HG03066 (cell line): ENCODE results near the gene TXLNB.

Source experiments
- ATAC-seq: cut with Tn5 transposase; IDR thresholded peaks from one replicate; pipeline ENCODE4 v1.9.1; 2021; ENCODE audit warnings: low read depth; ENCODE audit not compliant: unreplicated experiment

TXLNB gene

DNA sequence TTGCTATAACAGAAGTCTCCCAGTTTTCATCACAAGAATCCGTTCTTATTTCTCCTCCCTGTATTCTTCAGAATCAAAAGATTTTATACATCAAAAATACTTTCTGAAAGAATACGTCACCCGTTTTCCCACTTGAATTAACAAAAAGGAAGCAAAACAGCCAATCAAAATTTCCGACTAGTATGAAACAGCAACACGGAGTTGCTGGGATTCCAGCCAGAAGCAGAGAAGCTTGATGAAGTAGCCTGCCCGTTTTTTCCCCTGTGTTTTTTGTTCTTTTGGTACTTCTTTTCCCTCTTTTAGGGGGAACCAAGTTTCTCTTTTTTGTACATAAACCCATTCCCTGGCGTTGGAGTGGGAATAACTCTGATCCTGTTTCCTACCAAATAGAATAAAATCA is 14.6 kb downstream of the TXLNB start:
- no peak for ATAC-seq

DNA sequence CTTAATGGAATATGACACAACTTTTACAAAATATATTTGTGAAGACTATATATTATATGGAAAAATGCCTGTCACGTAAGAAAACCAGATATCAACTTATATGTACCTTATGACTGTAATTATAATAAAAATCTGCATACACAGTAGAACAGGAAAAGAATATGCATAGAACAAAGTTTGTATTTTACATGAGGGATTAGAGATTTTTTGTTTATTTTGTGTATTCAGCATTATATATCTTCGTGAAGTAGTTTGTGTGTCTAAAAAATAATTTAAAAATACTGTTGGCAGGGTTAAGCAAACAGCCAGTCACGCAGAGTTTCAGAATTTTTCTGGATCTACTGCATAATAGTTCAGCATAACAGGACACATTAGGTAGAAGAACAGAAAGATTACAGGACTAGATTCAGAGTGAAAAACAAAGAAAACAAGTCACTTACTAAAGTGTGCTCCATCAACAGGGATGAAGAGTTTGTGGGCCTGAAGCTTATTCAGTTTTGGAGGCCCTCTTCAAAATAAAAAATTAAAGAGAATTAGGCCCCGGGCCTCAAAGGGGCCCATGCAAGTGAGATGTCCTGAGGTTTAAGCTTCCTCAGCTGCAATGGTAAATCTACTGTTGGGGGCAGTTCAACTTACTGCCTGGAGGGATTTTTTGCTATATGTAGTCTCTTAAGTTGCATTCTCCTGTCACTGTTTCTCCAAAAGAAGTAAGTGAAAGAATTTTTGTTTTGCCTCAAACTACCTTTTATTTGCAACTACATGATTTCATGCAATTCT is 16.3 kb downstream of the TXLNB start:
- ATAC-seq, result no peak

DNA sequence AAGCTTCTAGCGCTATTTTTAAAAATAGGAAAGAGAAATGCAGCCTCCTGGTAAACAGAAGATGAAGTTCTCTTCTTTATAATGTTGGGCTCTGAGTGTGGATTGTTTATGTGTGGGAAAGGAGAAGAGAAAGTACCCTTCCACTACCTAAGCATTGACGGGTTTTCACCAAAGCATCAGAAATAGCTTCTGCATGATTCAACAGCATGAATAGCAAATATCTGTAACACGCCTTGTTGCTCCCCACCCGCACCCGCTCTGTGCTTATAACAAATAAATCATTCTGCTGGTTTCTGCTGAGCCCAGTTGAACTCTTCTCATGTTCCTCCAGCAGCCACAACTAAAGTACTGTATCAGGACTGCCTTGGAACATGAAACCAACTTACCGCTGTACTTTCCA is 20.7 kb downstream of the TXLNB start:
- peak; percentile 92 for ATAC-seq

DNA sequence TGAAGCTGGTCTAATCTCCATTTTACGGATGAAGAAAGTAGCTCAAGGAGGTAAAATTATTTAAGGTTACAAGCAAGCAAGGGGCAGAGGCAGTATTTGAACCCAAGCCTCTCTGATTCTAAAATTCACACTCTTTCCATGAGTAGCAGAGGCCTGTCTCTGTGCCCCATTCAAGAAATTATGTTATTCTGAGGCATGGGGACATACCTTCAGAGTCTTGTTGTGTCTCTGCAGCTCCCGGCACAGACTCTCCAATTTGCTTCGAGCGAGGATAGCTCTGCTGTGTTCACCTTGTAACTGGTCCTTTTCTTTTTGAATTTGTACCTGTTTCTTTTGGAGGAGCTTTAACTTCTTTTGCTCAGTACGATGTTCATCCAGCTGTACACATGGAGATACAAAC is 21.5 kb downstream of the TXLNB start:
- ATAC-seq, result no peak

DNA sequence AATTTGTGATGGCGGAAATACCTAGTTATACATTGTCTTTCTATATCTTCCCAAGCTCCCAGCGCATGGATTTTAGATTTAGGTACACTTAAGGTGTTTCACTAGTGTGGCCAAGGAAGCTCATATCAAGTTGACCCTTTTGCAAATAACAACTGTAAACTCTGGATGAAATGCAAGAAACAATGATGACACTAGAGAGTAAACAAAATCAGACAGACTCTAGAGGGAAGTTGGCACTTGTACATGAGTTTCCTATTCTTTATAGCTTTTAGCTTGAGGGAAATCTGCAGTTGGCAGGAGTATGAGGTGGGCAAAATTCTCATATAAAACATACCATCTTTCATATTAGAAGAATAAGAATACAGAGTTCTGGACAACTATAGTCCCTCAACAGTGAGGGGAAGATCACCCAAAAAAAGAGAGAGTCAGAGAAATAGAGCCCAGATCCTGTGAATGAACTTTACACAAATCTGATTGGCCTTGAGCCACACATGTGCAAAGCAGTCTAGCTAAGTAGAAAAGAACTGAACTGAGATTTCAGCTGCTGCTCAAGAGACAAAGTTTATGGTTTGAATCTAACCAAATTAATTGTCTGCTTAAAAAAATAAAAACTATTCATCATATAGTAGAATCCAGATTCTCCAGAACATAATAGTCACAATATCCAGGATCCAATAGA is 26.1 kb downstream of the TXLNB start:
- ATAC-seq, result no peak

DNA sequence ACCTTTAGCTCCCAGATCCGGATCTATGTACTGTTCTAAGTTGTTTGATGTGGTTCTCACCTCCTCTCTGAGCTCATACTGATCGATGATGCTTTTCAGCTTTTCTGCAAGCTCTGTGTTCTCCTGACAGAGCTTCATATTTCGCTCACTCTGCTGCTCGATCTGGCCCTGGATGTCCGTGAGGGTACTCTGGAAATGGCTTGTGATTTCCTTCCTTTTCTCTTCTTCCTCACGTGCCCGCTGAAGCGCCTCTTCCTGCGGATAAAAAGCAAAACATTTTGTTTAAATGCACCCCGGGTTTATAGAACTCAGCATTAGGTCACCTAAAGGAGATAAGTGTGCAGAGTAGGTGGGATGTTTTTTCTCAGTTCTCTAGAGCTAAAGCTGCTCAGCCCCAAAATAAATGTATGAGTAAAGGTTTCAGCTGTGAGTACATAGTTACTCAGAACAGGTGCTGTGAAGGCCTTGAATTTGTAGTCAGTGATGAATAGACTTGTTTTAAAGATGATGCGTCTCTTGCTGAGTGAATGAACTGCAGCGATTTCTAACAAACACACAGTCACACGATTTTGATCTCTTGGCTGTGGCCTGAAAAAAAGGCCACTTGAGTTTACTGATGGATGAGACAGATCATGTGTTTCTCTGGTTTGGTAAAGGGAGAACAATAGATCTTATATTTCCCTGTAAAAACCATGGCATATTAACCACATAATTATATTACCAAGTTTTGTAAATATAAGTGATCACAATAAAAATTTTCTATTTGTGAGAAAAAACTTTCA is 29.1 kb downstream of the TXLNB start:
- ATAC-seq, result no peak

DNA sequence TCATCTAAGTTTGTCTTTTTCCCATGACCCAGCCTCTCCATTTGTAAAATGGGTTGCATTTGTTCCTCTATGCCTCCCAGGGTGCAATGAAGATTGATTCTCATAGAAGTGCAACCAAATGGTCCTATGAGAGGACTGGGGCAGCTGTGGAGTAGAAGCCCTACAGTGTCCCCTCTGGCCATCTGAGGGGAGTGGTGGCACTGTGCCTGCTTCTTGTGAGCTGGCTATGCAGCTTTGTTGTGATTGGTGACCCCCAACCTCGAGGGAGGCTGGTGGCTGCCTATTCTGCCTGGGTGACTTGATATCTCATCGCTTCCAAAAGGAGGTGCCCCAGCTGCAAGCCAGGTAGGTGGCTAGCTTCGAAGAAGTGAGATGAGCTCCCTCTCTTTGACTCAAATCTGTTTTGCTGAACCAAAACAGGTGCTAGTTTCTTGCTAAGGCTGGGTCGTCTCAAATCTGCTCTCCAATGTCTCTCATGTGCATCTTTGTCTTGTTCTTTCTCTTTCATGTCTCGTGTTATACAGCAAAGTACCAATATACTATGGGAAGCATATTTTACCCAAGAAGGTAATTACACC is 33.9 kb downstream of the TXLNB start:
- ATAC-seq, result no peak

DNA sequence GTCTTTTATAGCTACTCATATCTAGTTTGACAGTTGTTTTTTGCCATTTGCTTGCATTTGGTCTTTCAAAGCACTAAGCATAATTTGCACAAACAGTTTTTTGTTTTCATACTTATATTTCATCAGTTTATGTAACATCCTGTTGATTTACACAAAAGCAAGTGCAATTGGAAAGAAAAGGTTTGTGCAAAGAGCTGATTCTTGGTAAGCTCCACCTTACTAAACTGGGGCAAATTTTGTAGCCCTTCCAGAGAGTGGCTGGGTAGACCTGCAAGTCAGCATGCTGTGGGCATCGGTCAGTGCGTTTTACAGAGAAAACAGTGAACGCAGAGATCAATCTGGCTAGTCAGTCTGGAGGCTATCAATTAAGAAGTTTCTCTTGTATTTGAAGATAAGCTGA is 34.5 kb downstream of the TXLNB start:
- ATAC-seq, result no peak

DNA sequence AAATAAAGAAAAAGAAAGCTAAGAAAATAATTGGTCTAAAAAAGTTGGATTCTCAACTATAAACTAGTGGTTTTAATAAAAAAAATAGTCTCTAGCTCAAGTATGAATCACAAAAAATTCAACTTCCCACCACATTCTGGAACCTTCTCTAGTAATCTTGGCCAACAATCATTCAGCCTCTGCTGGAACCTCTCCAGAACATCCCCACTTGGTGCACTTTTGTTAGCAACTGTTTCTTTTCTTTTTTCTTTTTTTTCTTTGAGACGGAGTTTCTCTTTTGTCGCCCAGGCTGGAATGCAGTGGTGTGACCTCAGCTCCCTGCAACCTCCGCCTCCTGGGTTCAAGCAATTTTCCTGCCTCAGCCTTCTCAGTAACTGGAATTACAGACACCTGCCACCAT is 35.7 kb downstream of the TXLNB start:
- no peak for ATAC-seq

DNA sequence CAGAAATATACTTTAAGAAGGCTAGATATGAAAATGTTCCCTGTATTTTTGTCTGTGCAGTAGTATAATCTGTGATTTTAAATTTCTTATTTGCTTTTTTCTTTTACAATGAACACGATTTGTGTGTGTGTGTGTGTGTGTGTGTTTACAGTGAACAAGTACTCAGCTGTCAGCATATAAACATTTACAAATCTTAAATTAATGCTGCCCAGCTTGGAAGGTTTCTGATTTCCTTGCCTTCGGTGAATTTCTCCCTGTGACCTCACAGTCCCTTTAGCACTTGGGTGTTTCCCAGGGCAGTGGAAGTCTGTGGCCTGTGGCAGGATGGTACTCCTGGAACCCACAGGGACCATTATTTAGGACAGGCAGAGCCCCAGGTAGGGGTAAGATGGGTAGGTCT is 37.6 kb downstream of the TXLNB start:
- ATAC-seq, result no peak

DNA sequence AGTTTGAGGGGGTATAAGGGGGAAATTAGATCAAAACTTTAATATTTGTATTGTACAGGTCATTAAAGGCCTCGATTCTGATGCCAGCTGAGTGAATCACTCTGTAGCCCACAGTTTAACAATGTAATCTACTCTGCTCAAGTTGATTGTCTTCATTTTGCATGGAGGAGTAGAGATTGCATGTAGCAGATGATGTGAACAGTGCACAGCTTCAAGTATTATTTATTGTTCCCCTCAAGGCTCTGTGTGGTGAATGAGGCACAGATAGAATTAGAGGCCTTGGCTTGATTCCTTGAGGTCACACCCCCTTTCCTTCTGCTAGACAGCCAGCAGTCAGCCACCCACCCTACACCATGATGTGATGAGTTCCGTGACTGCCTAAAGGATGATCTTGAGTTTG is 38.1 kb downstream of the TXLNB start:
- ATAC-seq, result no peak

DNA sequence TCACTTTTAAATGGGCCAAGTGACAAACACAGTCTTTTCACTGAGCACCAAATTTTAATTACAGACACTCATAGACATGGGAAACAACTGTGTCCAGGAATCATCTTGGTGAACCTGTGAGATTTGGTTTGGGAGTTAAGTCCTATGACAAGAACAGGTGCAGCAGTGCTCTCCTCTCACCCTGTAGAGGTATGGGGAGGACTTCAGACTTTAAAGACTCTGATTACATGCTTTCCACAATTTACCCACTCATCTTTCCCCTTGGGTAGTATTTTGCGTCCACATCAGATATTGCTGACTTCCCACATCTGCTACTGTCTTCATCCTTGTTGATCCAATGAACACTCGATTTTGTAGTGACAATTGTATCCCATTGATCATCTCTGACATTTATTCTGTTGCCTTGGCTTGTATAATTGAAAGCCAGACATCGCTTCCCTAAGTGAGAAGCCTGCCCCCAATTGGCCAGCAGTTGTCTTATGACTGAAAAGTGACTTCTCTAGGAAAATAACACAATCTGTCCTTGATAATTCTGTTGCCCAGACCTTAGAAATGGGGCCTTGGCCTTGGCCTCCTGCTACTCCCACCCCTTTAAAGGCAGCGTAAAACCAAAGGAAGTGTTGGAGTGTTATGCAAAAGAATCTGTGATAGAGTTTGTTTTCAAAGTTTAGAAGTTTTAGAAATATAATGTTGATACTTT is 40.0 kb downstream of the TXLNB start:
- ATAC-seq, result no peak

DNA sequence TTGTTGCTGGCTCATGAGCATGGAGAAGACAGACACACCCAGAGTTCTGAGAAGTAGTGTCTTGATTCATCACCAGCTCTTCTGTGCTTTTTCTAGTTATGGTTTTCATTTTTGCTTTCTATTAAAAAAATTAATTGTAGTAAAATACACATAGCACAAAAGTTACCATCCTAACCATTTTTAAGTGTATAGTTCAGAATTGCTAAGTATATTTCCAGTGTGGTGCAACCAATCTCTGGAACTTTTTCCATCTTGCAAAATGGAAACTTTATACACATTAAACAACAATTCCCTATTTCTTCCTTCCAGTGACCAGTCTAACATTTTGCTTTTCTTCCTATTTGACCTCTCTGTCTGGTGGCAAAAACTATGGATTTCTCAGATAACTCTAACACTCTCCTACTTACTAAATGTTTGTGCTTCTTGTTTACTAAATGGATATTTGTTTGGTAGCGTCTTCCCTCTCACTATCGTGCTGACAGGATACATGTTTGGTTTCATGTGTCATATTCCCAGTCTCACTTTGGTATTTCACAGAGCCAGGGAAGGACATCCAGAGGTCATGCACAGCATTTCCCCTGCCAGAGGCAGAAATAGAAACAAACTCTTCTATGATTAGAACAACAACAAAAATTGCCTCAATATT is 40.6 kb downstream of the TXLNB start:
- ATAC-seq, result peak; percentile 25

DNA sequence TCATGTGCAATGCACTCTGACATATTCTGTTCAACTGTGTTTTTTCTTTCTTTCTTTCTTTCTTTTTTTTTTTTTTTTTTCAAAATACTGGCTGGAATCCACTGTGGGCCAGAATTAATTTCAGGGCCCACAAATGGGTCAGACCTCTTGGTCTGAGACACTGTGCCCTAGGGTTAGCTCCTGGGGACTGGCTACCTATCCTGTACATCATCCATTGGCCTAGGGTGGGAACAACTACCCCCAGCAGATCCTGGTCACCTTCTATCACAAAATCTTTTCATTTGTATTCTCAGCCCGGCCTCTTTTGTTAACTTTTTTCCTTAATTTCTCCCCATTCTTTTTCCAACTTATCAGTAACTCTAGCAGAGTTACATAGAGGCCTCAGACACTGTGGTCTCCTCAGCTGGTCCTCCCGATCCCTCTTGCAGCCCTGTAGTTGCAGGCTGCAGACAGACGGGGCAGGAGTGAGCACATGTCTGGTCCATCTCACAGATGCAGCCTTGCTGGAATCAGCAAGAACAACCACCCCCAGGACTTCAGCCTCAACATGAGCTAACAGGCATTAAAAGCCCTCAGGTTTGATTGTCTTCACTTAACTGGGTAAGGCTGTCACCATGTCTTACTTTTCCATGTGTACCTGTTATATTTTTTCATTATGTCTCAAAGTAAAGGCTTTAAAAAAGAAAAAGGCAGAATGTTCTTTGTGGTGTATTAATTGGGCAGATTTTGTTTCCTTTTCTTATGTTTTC is 41.3 kb downstream of the TXLNB start:
- ATAC-seq, result peak; percentile 95

DNA sequence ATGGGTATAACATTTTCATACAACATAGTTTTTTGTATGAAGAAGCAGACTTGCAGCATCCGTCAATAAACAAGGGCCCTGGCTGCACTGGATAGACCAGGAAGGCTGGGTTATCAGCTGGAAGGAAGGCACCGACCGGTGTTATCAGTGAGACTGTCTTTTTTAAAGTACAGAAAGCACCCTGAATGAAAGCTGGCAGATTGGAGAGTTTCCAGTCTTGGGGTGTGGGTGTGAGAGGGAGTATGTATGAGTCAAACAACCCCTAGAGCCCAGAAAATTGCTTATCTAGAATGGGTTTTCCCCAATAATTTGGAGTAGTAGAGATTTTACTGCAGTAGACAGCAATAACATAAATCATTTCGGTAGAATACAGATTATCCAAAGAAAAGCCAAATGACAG is 42.4 kb downstream of the TXLNB start:
- ATAC-seq, result no peak

DNA sequence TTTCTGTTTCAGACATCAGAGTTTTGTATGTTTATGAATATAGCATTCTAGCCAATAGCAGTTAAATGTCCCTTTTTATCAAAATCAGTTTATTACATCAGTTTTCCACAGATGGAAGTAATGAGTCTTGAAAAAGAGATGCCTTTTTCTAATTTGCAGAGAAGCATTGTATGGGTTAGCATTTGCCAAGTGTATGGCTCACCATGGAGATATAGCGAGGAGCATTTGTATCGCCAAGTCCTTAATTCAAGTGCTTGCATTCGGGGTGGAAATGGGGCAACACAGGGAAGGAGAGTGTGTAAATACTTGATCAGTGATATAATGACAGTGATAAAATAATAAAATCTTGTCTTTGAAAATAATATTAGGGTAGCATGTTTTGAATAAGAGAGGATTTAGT is 42.9 kb downstream of the TXLNB start:
- no peak for ATAC-seq

DNA sequence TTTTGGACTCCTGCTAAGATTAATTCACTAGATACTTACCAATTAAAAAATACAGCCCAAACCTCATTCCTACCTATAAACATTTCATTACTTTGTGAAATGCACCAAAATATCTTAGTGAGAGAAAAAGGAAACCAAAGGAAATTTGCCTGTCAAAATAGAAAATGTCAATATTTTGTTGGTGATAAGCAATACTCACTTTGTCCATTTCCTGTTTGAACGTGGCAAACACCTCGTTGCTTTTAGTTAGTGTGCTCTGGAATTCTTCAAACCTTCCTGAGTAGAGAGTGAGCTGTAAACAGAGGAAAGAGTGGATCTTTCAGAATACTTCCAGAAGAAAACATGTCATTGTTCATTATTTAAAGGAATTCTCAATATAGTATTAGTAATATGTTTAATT is 44.2 kb downstream of the TXLNB start:
- no peak for ATAC-seq

DNA sequence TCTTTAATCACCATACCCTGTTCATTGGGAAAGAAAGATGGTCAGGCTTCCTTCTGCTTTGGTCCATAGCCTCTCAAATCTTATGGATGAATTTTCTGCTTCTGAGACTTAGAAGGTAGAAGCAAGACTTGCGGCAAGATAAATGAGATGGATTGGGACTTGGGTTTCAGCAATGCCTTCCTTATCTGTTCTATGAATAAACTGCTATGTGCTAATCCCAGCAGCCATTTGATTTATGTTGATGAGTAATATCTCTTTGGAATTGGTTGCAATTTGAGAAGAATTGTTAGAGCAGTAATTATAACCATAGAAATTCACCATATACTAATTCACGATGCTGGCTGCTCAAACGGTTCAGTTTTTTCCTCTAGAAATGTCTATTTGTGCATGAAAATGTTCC is 48.3 kb downstream of the TXLNB start:
- ATAC-seq, result no peak

DNA sequence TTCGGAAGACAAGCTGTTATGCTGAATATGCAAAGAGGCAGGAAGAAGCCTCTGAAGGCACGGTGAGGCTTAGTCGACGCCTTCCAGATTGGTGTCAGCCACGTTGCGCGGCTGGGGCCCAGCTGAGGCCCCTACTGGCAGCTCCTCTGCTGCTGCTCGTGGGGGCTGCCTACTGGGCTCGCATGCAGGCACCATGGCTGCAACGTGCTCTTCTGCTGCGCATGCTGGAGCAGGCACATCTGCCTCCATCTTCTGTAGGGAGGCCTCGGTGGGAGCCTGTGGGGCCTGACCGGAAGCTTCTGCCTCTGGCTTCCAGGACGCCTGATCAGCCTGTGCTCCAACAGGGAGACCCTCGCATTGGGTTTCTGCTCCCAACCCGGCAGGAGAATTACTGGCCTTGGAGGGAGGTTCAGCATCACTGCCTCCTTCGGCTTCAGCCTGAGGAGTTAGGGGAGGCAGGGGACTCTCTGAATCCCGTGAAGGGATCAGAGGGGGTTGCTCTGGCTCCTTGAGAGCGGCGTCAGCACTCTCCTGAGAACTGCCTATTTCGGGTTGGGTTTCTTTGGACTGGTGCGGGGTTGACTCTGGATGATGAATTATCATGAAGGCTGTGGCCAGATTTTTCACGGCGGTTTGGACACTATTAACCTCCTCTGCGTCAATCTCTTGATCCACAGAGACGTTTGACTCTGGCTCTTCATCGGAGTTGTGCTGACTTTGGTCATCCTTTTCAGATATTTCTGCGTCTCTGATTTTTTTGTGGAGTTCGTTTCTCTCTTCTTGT is 49.1 kb downstream of the TXLNB start:
- ATAC-seq, result no peak
